T-helper 1 cell (primary cell): ENCODE data around the gene KIF23.
"Not testable (repeated sequence)": the region's sequence is repeated elsewhere in the genome, so short reads cannot be mapped to it uniquely, and the experiment has no call there.

ENCODE experiments used
- DNase-seq, 5 donors: peaks; one replicate each; pipeline ENCODE4 v3.0.0-alpha.2; 2012 to 2020
- total RNA-seq, 4 donors: gene quantifications; one replicate each; lab custom pipeline; 2026; lab: John Stamatoyannopoulos, UW

KIF23 gene
- total RNA-seq = 1.9 to 3.3 (median 2.8) reads per million in 4 donors

DNA sequence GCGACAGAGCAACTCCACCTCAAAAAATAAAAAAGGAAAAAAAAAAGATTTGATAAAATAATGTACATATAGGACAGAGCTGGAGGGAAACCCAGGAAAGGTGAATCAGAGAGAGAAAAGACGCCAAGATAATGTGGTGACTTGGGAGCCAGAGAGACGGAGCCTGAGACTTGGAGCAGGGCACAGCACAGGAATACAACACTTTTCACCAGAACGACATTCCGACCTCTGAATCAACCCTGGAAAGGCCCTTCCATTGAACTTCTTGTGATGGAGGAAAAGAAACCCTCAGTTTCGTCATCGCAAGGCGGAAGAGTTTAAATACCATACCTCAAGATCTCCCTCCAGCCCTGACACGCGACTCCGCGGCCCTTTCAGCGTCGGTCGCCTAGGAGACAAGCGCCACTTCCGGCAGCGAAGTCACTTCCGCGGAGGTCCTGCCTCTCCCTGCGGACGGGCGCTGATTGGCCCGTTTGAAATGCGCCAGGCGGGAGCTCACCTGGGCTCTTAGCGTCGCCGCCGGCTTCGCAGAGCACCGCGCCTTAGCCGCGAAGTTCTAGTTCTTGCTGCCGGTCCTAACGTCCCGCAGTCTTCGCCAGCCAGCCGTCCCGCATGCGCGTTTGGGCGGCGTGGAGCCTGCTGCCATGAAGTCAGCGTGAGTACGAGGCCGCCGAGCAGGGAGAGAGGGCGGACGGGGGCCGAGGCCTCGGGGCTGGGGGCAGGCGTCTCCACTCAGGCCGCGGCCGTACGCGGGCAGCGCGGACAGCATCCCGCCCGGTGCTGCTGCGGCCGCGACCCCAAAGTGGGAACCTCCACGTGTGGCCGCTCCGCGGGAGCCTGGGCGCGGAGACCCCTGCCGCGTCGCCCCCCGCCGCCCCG lies at the start of gene KIF23:
KIF23 (plus strand) TSS at position 528 of the 879 bp plus-strand sequence; CDS start at position 645, 117 bp downstream.
- DNase-seq = peak; percentile 86 to 95 (median 91)

DNA sequence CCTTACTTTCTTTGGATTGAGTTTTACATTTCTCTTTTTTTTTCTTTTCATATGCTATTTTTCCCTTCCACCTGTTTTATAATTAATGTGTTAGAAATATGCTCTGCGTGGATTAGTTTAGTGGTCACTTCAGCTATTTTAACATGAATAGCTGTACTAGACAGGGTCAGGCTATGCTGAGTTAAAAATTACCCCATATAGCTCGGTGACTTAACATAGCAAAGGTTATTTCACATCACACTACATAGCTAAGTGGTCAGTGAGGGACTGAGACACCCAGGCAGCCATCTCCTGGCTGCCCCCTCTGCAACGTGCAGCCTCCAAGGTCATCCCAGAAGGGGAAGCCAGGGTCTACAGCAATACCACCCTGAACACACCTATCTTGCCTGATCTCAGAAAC lies 46.9 kb upstream of the KIF23 start:
- DNase-seq = no peak

DNA sequence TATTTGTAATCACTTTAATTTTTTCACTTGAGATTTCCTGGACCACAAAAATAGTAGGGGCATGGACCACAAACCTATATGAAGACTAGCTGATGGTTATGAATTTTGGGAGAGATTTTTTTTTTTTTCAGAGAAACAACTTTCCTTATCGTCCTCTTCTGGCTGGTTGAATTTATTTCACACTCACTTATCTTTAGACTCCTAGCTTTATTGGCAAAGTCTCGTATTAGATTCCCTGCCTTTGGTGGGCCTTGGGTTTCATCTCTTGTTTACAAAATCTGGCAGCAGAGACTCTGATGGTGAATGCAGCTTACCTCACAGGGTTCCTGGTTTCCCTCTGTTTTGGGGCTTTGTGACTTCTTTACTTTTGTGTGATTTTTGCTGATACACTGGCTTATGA lies 44.5 kb upstream of the KIF23 start:
- no peak for DNase-seq

DNA sequence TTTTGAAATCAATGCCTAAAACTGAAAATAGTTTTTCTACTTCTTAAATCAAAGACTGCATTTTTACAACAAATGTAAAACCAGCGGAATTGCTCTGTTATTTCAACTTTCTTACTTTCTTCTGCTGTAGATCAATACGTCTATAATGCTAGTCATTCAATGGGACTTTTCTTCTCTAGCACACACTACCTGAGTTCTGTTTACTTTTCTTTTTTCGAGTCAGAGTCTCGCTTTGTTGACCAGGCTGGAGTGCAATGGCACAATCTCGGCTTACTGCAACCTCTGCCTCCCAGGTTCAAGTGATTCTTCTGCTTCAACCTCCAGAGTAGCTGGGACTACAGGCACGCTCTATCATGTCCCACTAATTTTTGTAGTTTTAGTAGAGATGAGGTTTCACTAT lies 40.7 kb upstream of the KIF23 start:
- no peak for DNase-seq

DNA sequence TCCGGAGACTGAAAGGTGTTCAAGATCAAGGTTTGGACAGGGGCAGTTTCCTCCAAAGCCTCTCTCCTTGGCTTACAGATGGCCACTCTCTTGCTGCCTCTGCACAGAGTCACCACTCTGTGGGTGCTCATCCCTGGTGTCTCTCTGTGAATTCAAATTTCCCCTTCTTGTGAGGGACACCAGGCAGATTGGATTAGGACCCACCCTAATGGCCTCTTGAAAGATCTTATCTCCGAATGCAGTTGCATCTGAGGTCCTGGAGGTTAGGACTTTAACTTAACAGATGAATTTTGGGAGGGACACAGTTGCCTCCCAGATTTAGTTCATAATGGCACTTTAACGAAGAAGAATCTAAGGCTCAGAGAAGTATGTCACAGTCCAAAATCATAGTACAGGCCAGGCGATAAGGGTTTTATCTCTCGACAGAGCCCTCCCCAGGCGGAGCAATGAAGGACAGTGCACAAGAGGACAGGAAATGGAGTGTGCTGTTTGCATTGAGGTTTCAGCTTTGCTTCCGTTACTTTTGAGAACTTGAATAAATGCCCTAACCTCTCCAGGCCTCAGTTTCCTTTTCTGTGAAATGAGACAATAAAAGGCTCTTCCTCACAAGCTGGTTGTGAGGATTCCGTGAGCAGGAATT lies 38.9 kb upstream of the KIF23 start:
- no peak for DNase-seq

DNA sequence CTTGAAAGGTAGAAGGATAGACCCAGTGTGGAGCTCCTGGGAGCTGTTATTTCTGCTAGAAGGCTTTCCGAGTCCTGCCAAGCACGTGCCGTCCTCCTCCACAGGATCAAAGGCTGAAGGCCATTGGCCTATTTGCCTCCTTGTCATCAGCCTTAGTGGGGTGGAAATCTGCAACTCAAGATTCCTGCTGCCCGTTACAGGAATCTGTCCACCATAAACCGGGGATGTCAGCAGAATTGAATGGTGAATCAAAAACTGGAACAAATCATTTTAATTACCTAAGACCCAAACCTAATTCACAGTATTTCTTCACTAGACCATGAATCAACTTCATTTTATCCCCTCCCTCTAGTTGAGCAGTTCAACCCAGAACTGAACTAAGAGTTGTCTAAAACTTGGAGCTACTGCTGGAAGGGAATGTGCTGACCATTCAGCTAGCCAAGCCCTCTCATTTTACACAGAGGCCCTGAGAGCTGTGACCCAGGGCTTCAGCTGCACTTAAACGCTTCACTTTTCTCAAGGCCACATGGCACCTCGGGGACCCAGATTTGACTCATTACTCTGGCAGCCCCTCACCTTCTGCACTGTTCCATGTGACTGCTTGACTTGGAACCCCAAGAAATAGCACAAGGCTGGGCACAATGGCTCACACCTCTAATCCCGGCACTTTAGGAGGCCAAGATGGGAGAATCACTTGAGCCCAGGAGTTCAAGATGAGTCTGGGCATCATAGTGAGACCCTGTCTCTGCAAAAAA lies 36.8 kb upstream of the KIF23 start:
- no peak for DNase-seq

DNA sequence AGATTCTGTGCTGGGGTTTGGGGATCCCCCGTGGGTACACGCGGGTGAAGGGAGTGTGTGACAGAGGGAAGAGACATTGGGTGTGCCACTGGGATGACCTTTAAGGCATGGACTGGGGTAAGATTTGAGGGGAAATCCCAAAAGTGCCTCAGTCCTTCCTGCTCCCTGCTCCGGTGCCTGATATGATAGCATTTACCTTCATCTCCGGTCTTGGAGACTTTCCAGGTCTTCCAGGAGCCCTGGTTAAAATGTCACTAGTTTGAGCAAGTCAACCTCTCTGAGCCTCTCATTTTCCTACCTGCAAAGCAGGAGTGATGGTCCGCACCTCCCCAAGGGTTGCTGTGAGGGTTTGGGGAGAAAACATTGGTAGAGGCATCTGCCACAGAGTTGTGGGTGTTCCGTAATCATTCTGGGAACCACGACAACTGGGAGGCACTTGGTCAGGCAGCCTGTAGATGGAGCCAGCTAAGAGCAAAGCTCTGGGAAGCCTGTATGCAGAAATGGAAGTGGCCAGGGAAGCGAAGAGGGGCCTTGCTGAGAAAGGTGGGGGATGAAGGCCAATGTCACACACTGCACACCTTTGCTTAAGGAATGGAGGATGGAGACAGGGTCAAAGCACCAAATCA lies 33.9 kb upstream of the KIF23 start:
- DNase-seq = no peak

DNA sequence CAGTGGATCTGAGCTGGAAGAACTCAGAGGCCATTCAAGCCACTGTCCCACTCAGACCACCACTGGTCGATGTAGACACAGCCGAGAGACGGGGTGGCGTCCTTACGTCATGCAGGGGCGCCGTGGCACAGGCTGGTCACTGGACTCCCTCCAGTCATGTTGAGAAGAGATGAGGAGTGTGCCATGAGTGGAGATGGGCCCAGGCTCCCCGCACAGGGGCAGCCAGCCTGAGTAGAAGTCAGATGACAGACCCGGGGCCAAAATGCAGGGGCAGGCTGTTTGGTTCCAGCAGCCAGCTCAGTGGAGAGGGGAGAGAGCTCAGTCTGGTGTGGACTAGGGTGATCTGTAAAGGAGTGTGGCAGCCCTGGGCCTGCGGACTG lies 33.4 kb upstream of the KIF23 start:
- no peak for DNase-seq

DNA sequence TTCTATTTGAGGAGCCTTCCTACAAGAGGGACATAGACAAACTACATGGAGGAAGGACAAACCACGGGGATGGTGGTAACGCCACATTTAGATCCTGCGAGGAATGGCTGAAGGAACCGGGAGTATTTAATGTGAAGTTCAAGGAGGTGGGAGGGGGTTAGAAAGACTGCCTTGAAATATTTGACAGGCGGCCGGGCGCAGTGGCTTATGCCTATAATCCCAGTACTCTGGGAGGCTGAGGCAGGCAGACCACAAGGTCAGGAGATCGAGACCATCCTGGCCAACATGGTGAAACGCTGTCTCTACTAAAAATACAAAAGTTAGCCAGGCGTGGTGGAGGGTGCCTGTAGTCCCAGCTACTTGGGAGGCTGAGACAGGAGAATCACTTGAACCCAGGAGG lies 32.0 kb upstream of the KIF23 start:
- DNase-seq = not testable (repeated sequence)

DNA sequence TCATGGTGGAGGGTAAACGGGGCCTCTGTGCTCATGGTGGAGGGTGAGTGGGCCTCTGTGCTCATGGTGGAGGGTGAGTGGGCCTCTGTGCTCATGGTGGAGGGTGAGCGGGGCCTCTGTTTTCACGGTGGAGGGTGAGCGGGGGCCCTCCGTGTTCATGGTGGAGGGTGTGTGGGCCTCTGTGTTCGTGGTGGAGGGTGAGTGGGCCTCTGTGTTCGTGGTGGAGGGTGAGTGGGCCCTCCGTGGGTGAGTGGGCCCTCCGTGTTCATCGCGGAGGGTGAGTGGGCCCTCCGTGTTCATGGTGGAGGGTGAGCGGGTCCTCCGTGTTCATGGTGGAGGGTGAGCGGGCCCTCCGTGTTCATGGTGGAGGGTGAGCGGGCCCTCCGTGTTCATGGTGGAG lies 30.1 kb upstream of the KIF23 start:
- not testable (repeated sequence) for DNase-seq

DNA sequence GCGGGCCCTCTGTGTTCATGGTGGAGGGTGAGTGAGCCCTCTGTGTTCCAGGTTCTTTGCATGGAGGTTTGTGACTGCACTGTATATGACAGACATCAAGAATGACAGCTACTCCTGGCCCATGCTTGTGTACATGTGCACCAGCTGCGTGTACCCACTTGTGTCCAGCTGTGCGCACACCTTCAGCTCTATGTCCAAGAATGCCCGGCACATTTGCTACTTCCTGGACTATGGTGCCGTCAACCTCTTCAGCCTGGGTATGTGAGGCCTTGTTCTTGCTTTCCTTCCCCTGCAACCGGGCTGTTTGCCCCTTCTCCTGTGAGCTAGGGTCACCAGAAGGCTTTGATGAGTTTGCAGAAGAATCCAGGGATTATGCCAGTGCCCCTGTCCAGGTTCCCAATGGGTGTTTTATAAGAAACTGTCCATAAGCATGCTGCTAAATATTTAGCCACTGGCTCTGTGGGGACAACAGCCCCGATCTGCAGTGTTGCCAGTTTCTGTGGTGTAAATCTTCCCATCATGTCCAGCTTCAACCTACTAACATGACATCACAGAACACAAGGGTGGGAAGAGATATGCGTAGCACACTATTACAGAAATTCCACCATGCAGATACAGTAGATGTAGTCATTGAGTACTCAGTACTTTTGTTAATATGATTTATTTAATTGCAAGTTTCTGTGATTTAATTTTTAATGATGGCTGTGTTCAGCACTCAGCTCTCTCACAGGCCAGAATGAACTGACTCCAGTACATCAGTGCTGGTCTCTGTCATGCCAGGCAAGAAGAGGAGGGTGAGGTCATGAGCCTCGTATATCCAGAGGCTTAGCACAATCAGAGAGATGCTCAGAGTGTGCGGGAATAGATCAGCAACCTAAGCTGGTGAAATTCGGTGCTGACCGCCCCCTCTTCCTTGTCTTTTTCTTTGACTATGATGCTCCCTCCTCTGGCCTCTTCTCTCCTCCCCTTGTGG lies 29.2 kb upstream of the KIF23 start:
- no peak for DNase-seq

DNA sequence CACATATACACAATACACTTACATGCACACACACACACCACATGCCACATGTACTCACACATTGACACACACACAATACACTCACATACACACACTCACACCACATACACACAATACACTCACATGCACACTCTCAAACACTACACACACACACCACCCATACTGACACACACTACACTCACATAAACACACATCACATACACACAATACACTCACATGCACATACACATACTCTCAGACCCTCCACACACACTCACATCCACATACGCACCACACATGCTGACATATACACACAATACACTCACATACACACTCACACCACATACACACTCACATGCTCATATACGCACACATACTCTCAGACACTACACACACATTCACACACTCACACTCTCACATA lies 28.3 kb upstream of the KIF23 start:
- no peak for DNase-seq

DNA sequence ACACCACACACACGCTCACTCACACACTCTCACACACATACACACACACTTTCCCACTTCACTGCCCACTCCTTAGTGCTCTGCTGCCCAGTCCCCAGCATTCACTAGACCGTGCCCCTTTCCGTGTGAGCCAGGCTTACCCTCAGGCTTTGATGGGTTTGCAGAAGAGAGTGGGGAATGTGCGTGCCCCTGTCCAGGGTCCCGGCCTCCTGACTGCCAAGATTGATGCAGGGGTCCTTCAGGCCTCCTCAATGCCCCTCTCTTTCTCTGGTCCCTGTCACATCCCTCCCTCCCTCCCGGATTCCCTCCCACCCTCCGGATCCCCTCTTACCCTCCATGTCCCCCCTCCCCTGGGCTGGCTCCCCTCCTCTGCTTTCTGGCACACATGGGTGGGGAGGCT lies 27.9 kb upstream of the KIF23 start:
- no peak for DNase-seq

DNA sequence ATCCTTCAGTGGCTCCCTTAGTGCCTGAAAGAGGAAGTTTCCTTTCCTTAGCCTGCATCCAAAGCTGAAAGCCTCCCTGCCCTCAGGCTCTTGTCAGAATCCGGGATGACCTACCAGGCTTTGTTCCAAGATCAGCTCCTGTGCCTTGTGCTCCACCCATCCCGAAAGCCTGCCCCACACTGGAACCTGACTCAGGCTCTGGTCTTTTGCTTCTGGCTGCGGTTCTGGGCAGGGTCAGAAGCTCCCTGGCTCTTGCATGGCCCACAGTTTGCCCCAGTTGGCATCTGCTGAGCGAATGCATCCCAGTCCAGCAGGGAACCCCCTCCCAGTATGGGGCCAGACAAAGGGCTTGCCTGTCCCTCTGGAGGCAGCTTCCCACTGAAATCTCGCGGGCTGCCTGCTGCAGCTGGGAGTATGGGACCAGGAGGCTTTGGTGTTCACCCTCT lies 25.9 kb upstream of the KIF23 start:
- DNase-seq = no peak

DNA sequence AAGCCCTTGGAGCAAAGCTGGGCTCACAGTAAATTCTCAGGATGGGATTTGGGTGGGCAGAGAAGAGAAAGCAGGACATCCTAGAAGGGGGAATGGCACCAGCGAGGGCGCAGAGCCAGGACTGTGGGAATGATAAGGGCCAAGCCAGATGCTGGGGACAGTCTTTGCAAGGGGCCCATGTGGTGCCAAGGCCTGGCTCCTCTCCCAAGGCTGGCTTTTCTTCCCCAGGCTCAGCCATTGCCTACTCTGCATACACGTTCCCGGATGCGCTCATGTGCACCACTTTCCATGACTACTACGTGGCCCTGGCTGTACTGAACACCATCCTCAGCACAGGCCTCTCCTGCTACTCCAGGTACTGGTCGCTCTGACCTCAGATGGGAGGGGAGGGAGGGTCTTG lies 24.7 kb upstream of the KIF23 start:
- DNase-seq = no peak

DNA sequence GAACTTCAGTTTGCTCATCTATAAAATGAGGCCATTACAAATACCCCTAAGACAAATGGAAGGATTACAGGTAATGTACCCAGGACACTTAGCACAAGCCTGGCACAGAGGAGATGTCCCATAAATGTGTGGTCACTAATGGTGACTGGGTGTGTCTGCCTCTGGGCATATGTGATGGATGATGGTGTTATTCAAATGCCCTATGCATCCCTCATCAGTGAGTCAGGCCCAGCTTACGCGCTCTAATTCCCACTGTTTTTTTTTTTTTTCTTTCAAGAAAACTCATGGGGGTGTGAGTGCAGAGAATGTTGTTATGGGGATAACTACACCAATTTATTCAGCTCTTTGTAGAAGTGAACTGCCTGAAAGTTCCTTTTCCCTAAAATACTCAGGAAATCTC lies 23.6 kb upstream of the KIF23 start:
- DNase-seq = no peak

DNA sequence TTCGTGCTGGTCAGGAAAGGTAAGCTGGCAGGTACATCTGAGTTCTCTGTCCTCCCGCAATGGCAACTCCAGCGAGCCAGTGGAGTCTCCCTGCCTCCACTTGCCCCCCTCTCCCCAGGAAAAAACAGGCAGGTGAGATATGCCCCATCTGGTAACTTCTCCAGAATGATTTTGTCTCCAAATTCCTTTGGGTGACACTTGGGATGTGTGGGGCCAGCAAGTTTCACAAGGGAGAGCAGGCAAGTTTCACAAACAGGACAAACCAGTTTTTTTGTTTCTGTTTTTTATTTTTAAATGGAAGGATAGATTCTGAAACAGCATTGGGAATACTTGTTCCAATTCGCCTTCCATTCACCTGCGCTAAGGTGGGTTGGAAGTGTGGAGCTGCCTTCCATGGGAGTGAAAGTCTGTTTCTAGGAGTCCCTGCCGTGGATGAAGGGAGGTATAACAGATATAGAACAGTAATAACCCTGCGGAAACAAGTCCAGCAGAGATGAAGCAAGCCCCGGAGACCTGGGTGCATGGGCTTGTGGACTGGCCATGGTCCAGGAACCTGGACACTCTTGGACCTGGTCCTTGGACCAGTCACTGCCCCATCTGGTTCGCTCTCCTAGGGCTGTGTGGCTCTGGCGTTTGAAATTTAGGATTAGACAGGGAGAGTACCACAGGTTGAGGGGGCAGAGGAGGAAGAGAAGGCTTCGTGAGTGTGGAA lies 22.9 kb upstream of the KIF23 start:
- DNase-seq = no peak

DNA sequence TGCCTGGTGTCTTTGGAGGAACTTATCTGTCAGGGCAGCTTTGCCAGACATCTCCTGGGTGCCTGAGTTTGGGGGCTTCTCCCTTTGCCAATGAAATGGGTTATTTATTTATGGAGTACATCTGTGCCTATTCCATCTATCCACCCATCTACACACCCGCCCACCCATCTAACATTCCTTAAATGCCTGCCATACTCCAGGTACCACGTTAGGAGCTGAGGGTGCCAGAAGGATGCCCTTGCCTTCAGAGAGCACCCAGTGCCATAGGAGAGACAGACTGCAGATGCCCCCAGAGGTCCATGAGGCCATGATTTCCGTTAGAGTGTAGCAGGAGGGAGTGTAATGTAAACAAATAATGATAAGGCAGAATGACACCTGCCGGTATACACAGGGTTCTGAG lies 21.8 kb upstream of the KIF23 start:
- DNase-seq = no peak

DNA sequence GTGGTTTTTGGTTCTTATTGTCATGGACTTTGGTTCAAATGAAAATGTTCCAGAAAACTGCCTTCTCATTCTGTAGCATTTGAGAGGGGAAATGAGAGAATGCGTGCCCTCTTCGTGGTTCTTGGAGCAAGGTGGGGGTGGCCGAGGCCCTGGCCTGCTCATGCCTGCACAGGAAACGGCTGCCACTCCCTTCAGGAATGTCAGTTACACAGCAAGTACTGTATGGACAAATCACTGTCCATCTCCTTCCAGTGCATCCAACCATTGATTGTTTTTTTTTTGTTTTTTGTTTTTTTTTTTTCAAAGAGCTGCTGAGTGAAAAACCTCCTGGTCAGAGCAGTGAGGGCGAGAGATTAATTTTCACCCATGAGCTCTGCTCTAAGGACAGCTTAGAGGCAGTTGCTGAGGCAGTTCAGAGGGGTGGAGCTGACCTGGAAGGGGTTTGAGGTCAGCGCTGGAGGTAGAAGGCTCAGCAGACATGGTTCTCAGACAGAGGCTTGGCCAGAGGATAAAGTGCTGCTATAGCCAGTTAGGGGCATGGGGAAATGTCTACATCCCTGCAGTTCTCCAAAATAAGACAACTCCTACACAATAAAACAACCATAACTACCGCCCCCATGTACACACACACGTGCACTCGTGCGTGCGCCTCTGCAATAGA lies 20.2 kb upstream of the KIF23 start:
- DNase-seq = no peak

DNA sequence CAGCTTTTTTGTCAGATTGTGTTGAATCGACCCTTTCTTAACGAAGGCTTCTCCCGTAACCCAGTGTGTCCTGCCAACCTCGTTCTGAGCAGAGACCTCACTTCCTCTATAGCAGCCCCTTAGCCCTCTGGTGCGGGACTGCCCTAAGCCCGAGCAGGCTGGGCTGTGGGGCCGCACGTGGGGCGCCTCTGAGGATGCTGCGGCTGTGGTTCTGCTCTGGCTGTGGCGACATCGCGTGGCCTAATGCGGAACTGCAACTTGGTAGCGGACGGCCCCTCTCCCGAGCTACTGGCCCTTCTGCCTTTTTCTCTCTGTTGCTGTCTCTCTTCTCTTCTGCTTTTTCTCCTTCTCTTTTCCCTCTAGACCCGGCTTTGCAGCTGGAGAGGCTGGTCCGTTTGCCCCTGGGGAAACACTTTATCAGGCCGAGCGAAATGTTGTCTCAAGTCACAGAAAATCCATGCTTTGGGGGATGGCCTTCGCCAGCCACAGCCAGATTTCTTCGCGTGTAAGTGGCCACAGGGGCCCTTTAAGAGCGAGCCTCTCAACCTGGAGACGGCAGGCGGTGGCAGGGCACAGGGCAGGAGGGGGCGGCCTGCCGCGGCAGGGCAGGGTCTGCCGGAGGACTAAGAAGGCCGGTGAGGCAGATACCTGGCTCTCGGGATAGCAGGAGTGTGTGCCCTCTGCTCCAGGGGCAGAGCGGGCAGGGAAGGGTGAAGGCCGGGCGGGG lies 19.4 kb upstream of the KIF23 start:
- DNase-seq = peak; percentile 42 to 74 (median 64)
